ENCODE data around the gene ZBTB20.

Gene ZBTB20

DNA sequence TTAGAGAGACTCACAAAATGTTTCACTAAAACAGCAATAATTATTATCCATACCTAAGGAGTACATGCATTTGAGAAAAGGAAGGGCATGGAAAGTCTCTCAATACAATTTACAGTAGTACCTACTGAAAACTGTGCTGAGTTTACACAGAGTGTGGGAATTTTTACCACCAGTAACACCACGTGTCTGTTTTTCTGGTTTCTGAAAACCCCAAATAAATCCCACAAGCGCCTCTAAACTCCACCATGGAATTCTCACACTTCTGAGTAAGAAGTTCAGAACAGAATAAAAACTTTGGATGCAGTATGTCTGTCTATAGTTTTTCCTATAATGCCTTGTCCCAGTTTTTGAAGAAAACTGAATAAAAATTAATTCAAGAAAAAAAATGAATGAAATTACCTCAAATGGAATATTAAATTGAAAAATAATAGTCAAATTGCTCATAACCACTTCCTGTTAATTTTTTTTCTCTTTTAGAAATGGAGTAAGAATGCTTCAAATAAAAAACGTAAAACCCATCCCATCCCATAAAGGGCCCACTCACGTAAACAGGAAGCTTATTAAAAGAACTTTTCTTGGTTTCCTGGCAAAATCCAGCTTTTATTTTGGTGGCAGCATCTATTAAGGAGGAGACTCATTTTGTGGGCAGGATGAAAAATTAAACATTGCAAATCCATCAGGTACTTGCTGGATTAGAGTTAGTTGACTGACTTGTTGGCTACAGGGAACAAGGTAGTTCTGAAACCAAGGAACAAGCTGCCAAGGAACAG lies 475.2 kb downstream of the ZBTB20 start:
- DNase-seq (ENCODE audit: low spot score): no peak

DNA sequence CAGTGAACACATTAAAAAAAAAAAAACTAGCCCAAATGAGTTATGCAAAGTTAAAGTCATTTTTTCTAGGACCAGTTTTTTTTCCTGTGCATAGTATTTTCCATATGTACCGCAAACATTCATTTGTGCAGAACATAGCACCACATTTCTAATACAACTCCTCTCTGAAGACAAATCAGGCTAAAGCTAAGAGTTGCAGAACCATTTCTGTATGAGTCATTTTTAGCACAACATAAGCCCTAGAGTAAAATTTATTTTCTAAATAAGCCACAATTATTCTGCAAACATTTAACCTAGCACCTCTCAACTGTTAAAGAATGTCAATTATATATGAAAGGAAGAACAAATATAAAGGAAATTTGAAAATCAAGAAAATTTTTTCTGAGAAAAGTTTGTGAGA lies 477.5 kb downstream of the ZBTB20 start:
- DNase-seq (ENCODE audit: low spot score): no peak

DNA sequence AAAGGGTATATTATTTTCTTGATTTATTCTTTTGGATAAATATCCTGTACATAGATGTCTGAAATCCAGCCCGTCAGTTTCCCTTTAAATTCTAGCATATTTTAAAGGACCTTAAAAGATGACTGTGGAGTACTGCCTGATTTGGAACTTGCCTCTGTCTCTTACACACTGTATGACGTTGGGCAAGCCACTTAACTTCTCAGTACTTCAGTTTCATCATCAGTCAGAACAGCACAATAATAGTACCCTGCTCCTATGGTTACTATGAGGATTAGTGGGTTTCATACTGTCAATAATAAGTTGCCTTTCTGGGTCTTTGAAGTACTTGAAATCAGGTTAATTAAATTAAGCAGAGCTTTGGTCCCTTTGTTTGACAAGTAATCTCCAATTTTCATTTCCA lies 479.0 kb downstream of the ZBTB20 start:
- no peak for DNase-seq (ENCODE audit: low spot score)

GRCh38 chr3:114666623-114667022 lies 480.5 kb downstream of the ZBTB20 start:
- DNase-seq (ENCODE audit: low spot score): no peak

DNA sequence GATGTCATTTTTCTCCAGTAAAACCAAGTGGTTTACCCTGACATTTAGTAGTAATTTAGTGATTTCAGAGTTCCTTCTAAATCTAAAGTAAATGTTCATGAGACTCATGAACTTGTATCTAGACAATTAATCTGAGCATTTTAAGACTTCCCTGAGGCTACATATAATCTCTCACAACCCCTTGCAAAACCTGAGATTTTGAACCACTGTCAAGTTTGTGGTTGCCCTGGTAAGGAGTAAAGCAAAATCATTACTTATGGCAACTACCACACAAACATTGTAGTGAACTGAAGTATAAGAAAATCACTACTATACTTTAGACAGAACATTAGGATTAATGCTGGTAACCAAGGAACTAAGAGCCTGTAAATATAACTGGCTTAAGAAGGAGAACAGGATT lies 483.1 kb downstream of the ZBTB20 start:
- DNase-seq (ENCODE audit: low spot score): no peak

- DNase-seq (ENCODE audit: low spot score): no peak
Observed at GRCh38 chr3:114660808-114661207, 486.3 kb downstream of the ZBTB20 start.

DNA sequence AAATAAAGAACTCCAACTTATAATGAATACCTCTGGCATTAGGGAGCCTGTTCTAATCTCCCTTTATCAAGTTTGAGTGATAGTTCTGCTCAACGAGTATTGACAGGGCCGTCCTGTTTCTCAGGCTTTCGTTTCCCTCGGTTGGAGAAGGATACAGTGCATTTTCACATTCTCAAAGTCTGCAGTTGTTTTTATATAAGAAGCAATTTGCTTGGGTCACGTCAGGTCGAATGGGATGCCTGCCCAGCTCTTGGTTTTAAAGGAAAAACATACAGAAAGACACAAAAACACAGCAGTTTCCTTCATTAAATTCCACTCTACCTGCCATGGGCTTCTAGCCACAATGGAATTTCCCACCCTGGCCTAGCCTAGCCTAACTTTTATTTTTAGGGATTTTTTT lies 487.0 kb downstream of the ZBTB20 start:
- DNase-seq (ENCODE audit: low spot score): no peak

DNA sequence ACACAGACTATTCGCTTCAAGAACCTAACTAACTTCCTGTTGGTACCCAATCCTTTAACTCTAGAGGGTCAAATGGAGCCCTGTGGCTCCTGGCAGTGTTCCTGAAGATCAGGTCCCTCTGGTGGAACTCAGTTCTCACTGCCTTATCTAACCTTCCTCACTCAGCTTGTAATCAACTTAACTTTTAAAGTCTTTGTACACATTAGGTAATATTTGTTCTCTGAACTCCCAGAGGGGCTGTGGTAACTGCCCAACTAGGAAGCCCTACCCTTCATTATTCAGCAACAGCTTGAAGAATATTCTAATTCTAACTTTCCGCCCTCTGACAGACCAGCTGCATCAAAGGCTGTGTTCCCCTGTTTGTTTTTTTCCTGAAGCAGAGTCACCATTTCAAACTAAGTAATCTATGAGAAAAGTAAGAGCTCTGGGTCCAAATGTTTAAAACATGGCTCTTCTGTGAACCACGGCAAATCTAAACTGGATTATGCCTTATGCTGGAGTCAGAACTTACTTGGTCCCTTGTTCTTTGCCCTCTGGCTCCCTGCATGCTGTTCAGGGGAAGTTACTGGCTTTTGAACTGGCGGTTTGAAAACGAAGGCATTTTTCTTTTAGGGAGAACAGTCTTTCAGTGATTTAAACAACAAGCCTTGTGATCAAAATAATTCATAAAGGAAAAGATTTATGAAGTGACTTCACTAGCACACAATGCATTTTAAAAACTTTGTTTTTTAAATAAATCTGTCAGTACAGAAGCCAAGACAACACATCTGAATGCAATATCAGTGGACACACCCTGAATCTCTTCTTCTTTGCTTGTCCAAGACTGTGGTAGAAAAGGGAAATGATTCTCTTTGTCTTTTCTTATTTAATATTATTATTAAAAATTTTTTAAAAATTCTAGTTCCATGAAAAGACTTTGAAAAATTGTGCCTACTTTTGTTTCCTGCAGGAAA lies 487.7 kb downstream of the ZBTB20 start:
- DNase-seq (ENCODE audit: low spot score): no peak

DNA sequence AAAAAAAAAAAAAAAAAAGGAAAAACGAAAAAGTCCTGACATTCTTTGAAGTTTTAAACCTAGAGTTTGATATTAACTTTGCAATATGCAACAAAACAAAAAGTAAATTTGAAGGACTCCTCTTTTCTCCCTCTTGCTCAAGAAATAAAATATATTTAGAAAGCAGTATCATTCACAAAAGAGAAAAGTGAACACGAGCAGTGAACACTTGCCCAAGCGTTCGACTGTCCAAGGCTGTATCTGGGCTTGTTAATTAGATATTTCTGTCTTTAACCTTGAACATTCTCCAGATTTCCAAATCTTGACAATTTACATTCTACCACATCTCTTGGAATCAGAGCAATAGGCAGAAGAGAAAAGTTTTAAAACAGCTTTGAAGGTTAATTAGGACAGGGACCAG lies 495.5 kb downstream of the ZBTB20 start:
- no peak for DNase-seq (ENCODE audit: low spot score)

DNA sequence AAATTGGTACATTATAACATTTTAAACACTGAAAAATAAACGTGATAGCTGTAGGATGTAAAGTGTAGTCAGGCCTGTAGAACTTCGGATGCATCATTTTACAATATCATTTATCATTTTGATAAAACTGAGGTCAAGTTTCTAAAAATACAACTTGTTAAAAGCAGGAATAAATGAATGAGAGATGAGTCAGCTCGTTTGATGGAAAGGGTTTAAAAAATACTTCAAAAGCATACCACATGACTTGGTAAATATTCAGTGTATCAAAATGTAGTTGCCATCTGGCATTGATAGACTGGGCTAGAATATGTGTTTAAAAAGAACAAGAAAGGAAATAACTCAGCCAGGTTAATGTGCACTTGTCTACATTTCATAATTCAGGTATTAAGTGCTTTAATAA lies 496.3 kb downstream of the ZBTB20 start:
- DNase-seq (ENCODE audit: low spot score): no peak

DNA sequence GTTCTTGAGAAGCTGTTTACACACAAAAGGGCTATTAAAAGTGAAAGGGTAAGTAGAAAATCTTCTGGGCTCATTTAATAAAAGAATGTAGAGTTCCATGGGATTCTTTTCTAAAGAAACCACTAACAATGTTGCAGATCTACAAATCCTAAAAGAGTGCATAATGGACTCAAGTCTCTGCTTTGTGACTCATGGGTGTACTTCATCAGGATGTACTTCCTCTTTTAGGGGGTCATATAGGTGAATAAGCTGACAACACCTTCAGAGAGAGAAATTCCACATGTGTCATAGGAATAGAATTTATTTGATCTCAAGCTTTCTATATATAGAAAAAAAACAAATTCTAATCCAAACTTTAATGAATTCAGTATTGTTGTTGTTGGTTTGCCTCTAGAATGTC lies 497.8 kb downstream of the ZBTB20 start:
- no peak for DNase-seq (ENCODE audit: low spot score)

DNA sequence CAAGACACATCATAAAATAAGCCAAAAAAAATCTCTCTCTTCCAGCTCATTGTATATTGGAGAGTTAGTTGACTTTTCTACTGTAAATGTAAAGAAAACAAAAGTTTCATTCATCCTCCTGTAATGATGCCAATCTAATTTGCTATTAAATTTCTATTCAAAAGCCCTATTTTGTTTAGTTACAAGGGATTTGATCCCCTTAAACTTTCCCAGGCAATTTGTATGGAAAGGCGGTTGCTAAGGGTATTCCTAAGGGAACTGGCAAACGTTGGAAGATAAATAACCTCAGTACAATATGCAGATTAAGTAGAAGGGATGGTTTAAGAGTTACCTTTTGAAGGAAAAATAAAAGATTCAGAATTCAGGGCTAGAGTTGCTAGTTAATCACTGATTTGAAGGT lies 500.6 kb downstream of the ZBTB20 start:
- DNase-seq (ENCODE audit: low spot score): no peak

GRCh38 chr3:114645392-114645791 lies 501.7 kb downstream of the ZBTB20 start:
- no peak for DNase-seq (ENCODE audit: low spot score)

GRCh38 chr3:114644367-114644766 lies 502.7 kb downstream of the ZBTB20 start:
- DNase-seq (ENCODE audit: low spot score): no peak

DNA sequence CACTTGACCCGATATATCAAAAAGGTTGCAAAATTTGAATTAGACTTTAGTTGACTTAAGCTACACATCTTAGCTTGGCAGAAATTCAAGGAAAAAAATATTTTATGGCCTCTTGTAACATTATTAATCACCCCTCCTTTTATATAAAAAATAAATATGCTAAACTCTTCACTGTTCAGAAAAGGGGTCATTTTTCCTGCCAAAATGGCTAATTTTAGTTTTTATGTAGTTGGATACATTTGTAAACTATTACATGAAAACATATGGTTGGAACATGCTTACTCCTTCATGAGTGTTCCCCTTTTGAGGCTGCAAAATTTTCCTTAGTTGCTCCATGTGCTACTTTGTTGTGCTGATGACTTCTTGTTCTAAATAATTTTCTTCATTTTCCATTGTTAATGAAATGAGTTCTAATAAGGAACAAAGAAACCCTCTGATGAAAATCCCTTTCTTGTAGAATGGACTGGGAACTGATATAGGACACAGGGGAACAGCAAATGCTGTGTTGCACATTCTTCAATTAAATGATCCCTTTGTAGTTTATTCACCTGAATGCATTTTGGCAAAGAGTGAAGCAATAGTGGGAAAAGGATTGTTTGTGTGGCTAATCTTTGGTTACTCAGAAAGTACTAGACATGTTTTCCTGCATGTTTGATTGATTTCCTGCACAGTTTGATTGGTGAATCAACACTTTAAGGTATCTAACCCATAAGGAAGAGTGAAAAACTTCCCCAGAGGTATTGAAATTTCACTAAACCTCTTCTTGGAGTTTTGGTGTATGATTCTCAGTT lies 503.9 kb downstream of the ZBTB20 start:
- no peak for DNase-seq (ENCODE audit: low spot score)

GRCh38 chr3:114640126-114640525 lies 507.0 kb downstream of the ZBTB20 start:
- DNase-seq (ENCODE audit: low spot score): no peak

- DNase-seq (ENCODE audit: low spot score): no peak
Observed at GRCh38 chr3:114639171-114639570, 507.9 kb downstream of the ZBTB20 start.

- no peak for DNase-seq (ENCODE audit: low spot score)
Observed at GRCh38 chr3:114635878-114636277, 511.2 kb downstream of the ZBTB20 start.

DNA sequence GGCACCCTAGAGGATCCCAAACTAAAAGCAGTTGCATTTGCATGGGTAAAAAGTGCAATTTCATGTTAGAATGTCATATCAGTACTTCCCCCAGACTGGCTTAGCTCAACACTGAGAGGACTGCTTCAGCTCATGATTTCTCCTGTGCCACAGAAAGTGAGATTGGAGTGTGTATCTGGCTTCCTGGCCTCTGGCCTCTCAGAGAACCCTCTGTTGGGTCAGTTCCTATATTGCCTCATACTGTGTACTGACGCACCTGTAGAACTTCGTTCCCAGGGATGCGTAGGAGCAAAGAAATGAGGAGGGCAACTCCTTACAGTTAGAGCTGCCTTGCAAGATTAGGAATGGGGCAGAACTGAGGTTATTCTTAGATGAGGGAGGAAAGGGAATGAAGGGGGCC lies 512.5 kb downstream of the ZBTB20 start:
- DNase-seq (ENCODE audit: low spot score): no peak

DNA sequence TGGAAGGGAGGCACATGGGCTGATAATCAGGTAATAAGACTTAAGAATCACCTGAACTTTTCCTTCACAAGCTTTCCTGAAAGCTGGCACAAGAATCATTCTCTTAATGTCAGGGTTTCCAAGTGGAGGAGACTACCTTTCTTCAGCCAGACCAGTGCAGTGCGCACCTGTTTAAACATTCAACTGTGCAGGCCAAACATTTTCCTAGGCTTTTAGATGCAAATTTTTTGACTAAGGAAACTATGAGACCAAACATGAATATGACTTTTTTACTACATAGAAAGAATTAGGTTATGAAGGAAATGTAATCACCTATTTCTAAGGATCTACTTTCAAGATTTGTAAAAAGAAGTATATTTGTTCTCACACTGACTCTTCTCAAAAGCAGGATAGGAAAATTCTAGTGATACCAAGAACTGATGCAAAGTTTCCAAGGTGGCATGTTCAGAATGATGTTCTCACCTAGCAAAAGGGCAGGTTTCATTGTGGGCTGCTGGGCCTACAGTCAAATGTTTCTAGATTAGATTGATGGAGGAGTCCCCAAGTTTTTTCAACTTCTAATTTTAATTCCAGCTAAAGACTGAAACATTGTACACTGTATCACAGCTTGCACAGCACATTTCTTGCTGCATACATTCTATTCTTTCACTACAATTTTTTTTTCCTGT lies 514.2 kb downstream of the ZBTB20 start:
- DNase-seq (ENCODE audit: low spot score): no peak

DNA sequence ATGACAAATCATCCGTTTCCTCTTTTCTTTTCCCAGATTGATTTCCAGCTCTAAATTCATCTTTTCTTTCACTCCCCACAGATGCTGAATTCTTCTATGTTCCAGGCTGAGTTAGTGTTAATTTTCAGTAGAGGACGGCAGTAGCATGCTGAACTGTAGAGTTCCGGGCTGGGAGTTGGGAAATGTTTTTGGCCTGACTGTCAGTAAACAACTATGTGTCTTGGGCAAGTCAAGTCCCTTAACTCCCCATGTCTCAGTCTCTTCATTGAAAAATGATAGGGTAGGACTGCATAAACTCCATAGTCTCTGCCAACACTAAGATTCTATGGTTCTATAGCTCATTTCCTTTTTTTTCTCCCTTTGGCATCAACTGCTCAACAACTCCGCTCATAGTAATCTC lies 519.3 kb downstream of the ZBTB20 start:
- no peak for DNase-seq (ENCODE audit: low spot score)

DNA sequence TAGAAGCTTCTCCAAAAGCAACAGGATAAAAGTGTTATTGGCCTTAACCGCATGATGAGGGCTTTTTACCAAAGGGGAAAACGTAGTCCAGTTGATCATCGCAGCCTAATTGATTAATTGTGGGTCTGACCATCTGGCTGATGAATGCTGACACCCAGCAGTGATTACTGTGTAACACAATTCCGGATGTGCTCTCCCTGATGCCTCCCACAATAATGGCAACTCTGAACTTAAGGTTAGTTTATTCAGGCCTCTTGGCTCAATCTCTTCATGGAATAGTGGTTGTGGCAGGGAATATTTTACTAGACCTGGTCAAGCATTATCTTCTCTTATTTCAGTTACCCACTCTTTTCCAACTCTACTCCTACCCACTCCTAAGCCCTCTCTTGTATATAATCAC lies 520.3 kb downstream of the ZBTB20 start:
- no peak for DNase-seq (ENCODE audit: low spot score)
